NCI-H82 (cell line): Measurements from ENCODE around the gene PNMA6F.
A peak's percentile ranks its signal among the peaks of the same experiment; 100 is the strongest.
"Not testable (repeated sequence)": the region's sequence is repeated elsewhere in the genome, so short reads cannot be mapped to it uniquely, and the experiment has no call there.

Experiments used
- DNase-seq: peaks from one replicate; lab custom pipeline; 2025; lab: John Stamatoyannopoulos, UW

The PNMA6F gene

DNA sequence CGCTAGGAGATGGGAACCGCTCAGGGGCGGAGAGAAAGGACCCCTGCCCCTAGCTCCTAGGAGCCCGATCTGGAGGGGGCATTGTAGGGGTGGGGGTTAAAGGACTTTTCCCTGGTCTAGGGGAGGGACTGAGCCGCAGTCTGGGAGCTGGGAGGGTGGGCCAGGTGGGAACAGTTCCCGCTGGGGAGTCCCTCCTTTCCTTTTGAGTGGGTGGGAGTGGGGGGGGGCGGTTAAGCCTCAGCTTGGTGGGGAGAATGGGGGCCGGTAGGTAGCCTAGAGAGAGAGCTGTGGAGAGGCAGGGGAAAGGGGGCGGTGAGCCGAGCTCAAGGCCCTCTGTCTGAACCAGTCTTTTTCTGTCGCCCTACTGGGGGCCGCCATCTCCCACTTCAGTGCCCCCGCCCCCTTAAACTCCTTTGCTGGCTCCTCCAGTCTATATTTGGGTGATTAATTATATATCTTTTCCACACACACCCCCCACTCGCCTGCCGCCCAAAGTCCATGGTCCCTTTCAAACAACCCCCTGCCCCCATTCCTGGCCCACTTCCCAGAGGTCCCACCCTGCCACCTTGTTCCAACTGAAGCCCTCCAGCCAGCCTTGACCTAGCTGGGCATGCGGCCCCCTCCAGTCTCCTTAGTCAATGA is 13.2 kb upstream of the PNMA6F start:
- DNase-seq: no peak

DNA sequence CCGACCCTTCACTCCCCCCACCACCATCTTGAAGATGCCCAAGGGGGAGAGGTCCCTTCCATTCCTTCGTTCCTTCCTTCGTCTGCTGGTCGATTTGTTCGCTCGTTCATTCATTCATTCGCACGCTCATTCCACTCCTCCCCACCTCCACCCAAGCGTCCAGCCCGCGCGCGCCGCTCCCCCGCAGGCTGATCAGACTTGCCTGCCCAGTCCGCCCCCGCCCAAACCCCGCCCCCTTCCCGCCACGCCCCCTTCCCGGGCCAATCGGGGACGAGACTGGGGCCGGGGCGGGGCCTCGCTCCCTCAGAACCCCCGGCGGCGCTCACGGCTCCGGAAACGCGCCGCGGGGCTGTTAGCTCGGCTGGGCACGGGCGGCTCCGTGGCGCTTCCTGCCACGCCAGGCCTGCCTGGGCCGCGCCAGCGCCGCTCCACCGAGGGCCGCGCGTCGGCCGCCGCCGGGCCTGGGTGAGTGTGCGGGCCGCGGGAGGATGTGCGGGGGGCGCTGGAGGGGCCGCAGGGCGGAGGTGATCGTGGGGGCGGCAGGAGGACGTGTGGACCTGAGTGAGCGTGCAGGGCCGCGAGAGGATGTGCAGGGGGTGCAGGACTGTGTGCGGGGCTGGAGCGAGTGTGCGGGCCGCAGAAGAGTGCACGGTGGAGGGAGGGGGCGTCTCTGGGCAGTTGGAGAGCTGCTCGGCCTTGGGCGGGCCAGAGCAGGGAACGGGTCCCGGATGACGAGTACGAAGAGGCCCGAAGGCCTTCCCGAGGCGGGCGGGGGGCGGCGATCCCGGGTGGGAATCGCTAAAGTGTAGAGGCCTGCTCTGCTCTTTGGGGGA is 12.5 kb upstream of the PNMA6F start, which contains the start of gene ZNF275:
TSS of gene ZNF275 (plus strand) at position 333 of the 833 bp plus-strand sequence. CDS start 2,527 bp downstream, outside the sequence.
- peak; percentile 90 for DNase-seq

DNA sequence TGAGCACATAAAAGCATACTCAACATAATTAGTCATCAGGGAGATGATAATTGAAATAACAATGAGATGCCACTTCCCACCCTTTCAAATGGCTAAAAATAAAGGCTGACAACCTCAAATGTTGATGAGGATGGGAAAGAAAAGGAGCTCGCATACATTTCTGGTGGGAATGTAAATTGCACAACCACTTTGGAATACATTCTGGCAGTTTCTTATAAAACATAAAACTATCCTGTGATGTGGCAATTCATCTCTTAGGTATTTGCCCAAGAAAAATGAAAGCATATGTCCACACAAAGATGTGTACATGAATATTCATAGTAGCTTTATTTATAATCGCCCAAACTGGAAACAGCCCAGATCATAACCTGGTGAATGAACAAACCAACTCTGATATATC is 11.7 kb upstream of the PNMA6F start:
- no peak for DNase-seq

DNA sequence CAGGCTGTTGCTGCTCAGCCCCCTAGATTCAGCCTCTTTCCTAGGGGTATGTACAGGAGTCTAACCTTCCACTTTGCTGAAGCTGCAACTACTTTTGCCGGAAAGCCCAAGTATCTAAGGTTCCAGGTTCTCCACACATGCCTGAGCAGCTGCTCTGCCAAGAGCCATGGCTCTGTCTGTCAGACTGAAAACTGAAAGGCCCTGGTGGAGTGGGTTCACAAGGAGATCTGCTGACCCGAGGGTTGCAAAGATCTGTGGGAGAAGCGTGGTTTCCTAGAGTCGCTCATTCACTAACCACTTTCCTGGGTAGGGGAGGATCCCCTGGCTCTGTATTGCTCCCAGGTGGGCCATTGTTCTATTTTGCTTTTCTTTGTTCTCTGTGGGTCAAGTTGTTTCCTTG is 6.0 kb upstream of the PNMA6F start:
- DNase-seq: no peak

DNA sequence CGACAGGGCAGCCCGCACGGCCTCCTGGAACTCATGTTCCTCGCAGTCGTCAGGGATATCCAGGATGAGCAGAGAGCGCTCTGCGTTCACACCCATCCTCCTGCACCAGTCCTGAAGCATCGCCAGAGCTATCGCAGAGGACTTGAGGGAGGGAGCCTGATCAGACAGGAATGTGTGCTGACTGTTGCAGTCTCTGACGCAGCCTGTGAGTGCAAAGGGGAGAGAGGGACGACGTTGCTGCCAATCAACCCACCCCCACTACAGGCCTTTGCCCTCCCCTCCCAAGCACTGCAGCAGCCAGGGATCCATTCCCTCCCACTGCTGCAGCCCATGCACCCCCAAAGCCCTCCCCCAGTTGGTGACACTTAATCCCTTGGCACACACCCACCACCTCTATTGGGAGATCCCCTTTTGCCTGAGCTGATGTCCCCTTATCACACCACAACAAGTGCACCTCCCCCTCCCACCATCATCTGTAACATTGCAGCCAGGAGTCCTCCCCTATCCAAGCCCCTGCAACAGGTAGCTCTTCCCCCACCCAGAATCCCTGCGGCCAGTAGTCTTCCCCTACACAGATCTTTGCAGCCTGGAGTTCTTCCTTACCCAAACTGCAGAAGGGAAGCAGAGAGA is 897 bp downstream of the PNMA6F start:
- DNase-seq: no peak

DNA sequence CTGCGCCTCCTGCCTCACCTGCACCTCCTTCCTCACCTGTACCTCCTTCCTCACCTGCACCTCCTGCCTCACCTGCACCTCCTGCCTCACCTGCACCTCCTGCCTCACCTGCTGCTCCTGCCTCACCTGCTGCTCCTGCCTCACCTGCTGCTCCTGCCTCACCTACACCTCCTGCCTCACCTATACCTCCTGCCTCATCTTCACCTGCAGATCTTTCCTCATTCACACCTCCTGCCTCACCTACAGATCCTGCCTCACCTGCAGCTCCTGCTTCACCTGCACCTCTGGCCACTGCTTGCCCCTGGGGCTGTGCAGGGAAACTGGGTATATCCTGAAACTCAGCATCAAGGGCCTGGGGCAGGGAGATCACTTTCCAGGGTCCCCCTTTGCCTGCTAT is 1.5 kb downstream of the PNMA6F start:
- DNase-seq: not testable (repeated sequence)

DNA sequence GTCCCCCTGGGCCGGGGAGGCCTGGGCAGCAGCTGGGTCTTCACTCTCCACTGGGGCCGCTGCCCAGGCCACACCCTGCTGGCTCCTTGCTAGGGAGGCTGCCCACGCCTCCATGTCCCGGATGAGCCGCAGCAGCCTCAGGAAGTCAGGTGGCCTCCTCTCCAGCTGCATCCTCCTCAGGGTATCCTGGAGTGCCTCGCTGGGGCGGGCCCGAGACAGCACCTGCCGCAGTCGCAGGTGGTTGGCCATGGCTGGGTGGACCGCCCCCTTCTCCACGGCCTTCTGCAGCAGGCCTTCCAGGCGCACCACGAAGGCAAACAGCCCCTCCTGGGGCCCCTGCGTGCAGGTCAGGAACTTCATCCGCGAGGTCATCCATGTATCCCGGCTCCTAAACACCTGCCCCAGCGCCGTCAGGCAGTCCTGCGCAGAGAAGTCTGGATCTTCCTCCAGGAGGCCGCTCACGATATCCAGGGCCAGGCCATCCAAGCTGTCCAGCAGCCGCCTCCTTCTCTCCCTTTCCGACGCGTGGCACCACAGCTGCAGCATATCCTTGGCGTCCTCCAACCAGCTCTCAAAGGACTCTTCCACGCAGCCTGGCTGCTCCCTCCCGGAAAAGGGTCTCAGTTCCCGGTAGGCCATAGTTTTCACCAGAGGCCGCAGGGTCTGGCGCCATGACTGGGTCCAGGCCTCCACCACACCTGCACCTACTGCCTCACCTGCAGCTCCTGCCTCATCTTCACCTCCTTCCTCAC is 2.1 kb downstream of the PNMA6F start:
- DNase-seq: peak; percentile 0

DNA sequence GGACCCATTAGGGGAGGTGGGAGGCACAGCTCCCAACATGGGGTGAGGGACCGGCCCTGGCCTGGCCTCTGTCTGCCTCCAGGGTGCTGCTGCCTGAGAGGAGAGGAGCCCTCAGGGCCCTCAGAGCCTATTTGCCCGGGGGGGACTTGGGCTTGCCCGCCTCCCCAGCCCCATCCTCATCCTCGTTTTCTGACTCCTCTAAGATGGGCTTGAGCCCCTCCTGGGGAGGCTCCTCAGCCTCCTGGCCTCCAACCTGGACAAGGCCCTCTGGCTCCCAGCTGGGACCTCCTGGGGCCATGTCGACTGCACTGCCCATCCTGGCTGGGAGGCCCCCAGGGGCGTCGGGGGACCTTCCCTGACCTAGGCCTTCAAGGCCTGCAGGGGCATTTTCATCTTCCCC is 2.8 kb downstream of the PNMA6F start:
- DNase-seq: no peak

DNA sequence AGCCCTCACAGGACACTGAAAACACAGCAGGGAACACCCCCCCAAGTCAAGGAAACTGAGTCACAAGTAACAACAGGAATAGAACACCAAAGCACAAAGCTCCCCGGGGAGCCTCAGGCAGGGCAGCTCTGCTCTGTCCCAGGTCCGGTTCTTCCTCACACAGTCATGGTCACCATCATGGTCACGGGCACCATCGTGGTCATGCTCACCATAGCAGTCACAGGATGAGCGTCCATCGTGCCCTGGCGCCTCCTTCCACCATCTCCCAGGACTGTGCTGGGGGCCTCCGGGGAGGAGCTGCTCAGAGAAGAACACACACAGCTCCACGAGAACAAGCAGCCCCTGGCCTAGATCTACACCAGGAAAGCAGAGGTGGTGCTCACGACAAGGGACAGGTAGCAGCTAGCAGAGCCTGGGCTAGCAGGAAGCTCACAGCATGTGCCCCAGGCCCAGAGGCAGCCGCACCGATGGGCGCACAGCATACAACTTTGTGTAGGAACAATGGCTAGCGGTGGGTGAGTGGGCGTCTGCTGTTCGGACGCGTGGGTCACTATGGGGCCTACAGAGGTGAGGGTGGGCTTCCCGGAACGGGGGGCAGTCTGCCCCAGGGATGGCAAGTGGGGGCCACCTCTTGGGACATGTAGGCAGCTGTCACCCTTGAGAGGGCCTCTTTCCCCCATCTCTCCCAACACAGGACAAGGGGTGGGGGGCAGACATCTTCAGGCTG is 3.4 kb downstream of the PNMA6F start:
- DNase-seq: no peak

DNA sequence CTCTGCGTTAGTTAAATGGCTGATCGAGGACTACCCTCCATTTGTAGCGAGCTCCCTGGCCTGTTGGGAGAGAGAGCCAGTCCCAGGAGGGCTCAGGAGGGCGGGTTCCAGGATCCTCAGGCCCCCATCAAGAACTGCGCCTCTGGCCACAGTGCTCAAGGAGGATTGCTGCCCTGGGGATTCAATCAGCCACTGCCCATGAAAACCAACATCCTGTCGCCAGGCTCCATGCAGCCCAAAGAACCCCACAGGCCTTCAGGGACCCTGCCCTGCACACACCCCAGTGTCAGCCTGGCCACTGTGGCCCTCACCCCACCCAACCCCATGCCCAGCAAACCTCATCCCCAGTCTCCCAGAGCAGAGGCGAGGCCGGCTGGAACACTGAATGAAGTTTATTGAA is 4.3 kb downstream of the PNMA6F start:
- DNase-seq: no peak

DNA sequence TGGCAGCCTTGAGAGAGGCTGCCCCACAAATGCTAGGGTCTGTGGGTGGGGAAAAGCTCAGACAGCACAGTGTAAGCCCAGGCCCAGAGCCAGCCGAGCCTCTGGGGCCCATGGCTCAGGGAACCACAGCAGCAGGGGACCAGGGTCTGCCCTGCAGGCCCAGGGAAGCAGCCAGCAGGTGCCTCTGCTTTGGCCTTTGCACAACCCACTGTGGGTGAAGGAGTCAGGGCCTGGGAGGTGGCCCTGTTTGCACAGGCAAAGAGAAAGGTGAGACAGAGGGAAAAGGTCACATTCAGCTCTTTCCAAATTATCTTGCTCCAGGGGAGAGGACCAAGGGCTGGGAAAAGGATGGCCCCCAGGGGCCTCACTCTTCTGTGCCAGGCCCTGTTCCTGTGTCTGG is 8.7 kb downstream of the PNMA6F start:
- DNase-seq: no peak

DNA sequence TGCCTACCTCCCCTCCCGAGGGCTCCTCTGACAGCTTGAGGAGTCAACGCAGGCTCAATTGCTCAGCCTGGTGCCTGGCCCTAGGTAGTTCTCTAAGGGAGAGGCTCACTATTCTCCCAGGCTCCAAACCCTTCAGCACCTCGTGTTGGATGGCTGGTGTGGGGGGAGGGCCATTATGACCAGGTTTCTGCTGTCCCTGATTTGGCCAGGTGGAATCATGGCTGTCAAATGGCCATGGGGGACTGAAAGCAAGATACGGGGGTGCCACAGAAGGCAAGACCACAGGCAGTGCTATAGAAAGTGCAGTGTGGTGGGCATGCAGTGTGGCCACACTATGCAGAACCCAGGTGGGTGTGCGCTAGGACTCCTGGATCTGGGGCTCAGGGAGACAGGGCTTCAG is 9.5 kb downstream of the PNMA6F start:
- DNase-seq: no peak

DNA sequence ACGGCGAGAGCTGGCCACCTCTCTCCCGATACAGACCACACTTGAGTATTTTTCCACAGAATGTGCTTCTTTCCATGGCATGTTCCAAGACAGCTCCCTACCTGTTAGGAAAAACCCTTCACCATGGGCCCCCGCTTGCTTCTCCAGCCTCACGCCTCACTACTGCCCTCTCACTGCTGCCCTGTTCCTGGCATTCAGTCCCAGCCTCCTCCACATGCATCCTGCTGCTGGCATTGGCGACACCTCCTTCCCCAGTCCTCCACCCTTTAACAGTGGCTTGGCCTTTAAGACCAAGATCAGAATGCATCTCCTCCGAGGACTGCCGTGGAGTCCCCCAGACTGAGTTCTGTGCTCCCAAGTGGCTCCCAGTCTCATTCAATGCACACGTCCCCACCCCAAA is 10.7 kb downstream of the PNMA6F start:
- DNase-seq: no peak

DNA sequence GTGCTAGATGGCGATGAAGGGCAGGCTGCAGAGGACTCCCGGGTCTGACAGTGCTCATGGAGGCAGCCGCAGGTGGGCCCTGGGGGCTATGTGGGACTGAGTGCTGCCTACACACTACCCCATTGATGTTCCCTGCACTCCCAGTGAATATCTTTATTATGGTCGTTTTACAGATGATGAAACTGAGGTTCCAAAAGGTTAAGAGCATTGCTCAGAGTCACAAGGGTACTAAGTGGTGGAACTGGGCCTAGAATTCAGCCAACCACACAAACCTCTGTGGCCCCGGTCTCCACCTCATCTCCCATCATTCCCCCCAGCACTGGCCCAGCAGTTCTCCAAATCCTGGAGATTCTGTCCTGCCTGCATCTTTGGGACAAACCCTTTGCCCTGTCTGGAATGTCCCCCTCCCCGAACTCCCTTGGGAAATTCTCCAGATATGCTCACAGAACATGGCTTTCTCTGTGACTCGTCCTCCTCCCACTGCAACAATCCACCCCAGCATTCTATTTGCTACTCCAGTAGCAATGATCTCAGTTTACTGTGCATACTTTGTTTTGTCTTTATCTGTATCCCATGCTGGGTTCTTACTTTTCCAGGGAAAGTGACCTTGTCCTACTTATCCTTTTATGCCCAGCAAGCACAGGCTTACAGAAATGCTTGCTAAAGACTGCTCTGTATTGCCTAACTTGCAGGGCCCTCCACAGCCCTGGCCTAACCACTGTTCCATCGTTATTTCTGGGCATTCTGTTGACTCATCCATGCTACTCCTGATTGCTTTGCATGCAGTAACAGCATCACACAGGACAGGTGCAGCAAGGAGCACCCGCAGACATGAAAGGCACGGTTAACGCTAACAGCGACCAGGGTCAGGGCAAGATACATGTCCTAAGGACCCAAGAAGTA is 14.0 kb downstream of the PNMA6F start:
- DNase-seq: no peak

DNA sequence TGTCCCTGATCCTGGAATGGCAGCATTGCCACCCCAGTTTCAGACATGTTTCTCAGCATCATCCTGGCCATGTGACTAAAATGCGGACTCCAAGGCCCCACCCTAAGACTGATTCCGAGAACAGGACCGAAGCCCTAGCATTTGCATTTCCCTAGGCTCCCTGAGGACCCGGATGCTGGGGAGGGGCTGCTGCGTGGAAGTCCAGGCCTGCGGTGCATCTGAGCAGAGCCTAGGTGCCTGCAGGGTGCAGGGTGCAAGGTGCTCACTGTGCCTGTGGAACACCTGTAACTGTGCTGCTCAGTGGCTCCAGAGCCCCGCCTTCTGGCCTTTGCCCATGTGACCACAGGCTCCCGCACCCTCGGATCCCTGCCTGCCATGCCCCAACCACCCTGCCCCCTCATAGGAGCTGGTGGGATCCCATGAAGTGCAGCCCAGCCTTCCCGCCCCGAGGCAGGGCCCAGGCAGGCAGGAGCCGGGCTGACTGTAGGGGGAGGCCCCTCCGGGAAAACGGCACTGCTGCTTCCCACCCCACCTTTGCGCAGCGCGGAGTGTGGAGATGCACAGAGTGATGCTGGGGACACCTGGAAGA is 14.9 kb downstream of the PNMA6F start:
- no peak for DNase-seq

DNA sequence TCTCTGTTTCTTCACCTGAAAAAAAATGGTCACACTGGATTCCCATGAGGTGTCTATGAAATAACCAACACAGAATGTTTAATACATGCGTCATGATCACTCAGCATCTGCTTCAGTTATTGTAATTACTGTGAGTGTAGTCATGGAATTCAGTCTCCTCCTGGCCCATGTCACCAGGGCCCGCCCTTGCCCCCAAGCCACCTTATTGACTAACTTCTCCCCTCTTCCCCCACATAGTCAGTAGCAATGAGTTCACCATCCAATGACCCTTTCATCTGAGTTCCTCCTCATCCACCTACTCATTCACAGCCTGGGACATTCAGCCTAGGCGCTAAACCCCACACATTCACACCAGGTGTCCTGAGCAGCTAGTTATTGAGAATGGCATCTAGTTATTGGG is 15.6 kb downstream of the PNMA6F start:
- no peak for DNase-seq

DNA sequence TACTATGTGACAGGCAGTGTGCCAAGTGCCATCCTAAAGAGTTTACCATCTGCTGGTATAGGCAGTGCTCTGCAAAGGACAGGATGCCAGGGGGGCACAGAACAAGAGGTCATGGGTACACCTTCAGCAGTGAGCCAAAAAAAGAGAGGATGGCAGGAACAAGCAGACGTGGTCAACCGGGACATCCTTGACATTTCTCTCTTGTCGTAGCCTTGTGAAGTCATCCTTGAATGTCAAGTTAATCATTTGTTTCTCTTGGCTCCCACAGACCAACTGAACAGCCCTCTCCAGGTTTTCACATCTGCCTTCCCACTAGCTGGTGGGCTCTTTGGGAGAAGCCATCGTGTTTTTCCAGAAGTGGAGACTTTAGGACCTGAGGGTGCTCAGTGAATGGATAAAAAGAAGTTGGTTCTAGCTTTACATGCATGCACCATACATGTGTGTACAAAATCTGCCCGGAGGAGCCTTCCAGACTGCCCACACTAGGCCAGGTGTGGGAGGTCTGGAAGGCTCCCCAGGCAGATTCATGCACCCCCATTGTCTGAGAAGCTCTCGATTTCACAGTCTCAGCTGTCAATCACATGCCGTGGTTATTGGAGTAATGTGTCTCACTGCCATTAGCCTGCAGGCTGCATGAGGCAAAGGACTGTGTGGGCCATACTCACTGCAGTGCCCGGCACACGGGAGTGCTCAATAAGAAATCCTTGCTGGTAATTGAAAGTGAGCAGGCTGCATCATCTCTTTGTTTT is 16.4 kb downstream of the PNMA6F start:
- DNase-seq: no peak

DNA sequence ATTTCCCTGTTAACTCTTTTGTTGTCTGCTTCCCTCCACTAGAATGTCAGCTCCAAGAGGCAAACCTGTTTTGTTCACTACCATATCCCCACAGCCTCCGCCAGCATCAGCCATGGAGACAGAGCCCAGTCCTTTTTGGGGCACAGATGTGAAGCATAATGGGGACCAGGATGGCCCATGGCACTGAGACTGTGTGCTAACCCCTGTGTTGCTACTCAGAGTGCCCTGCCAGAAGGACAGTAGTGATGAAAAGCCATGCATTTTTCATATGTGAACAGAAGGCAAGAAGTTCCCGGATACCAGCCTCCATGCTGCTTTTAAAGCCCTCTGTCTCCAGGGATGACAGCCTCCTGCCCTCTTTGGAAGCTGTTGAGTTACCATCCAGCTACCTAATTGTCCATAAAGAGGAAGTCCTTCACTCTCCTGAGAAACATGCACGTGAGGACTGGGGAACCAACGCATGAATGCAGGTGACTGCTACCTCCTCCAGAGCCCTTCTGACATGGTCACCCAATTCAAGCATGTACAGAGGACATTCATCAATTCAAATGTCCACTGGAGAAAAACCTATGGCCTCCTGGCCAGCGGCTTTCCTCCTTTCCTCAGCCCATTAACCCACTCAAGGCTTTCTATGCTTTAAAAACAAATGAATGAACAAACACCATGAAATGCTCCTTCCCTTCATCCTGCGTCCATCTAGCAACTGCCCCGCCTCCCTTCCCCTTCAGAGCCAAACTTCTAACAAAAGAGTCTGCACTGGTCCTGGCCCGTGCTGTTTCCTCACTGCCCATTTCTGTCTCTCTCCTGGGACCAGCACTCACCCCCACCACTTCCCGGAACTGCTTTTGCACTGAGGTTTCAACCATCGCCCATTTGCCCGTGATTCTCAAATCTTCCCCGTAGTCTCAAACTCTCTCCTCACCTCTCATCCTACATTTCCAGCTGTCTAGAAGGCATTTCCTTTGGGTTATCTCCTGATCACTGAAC is 18.0 kb downstream of the PNMA6F start:
- DNase-seq: no peak
